GM12878 (cell line): ENCODE data around the gene TMUB2. TPM values are rescaled to one million over a fixed set of nuclear protein-coding genes. Genes with fewer than 3 reads are reported as not detected.
A peak's percentile ranks its signal among the peaks of the same experiment; 100 is the strongest.

Experiments
- ATAC-seq: fragments of 200-7000 bp; cut with Tn5 transposase; 3 replicates; pipeline ENCODE4 v1.9.1; 2020; ENCODE audit warnings: mild to moderate bottlenecking, moderate library complexity
- BruUV-seq: library from RNA; stranded (reverse); fragments of 400-500 nt; replicated peaks from 2 replicates; lab custom pipeline; 2021; lab: Mats Ljungman, UMichigan
- CTCF ChIA-PET: fragments of 300-600 bp; sonication (Branson Sonifier 250); formaldehyde crosslinking; extraction: SDS; loops from one replicate; lab custom pipeline; 2021; ENCODE audit warnings: inconsistent platforms; lab: Yijun Ruan, JAX
- POLR2A ChIA-PET: fragments of 350-600 bp; formaldehyde crosslinking; extraction: SDS; loops from one replicate; lab custom pipeline; 2021; ENCODE audit warnings: inconsistent platforms; lab: Charles Lee
- RAD21 ChIA-PET: fragments of 300-600 bp; sonication (Branson Sonifier 250); formaldehyde crosslinking; loops from one replicate; lab custom pipeline; 2023; ENCODE audit warnings: antibody characterized with exemption; ENCODE audit not compliant: unreplicated experiment; lab: Charles Lee
- SMC1A ChIA-PET: fragments of 300-600 bp; sonication (Branson Sonifier 250); formaldehyde crosslinking; loops from one replicate; lab custom pipeline; 2023; ENCODE audit not compliant: unreplicated experiment, uncharacterized antibody; lab: Charles Lee
- DNase-seq: peaks from one replicate; pipeline ENCODE4 v3.0.0-alpha.2; 2011; ENCODE audit warnings: low read depth, low spot score
- FAIRE-seq: peaks from 3 replicates; lab custom pipeline; 2011; peaks lifted over from hg19 to GRCh38; lab: Jason Lieb, UNC
- H2AFZ ChIP-seq: 2 replicates; pipeline ENCODE4 v1.6.0; 2011; ENCODE audit warnings: low read depth, low read length, control low read depth; ENCODE audit not compliant: control insufficient read depth
- H3K27ac ChIP-seq: 2 replicates; pipeline ENCODE4 v1.5.1; 2011; ENCODE audit warnings: control low read depth; ENCODE audit not compliant: control insufficient read depth, insufficient read depth
- H3K27me3 ChIP-seq, 2 experiments: replicated peaks in 1 of 2; 2 replicates each; pipeline versions ENCODE4 v1.6.0 to v1.6.1; 2011; ENCODE audit warnings: low read length in 1 of 2; ENCODE audit not compliant: control insufficient read depth in 2 of 2, insufficient read depth in 2 of 2
- H3K36me3 ChIP-seq, 2 experiments: 2 replicates each; pipeline ENCODE4 v1.5.1; 2011; ENCODE audit warnings: low read length in 1 of 2; ENCODE audit not compliant: control insufficient read depth in 2 of 2, insufficient read depth in 2 of 2
- H3K4me1 ChIP-seq: 2 replicates; pipeline ENCODE4 v1.6.1; 2011; ENCODE audit warnings: mild to moderate bottlenecking, low read length, moderate library complexity, mixed read lengths; ENCODE audit not compliant: control insufficient read depth, insufficient read depth
- H3K4me2 ChIP-seq: 2 replicates; pipeline ENCODE4 v1.6.0; 2011; ENCODE audit warnings: control low read depth; ENCODE audit not compliant: control insufficient read depth, insufficient read depth
- H3K4me3 ChIP-seq: fragments of 200-600 bp; sonication (generic); 2 replicates; pipeline ENCODE4 v1.5.1; 2016
- H3K79me2 ChIP-seq: 2 replicates; pipeline ENCODE4 v1.6.0; 2011; ENCODE audit warnings: low read length; ENCODE audit not compliant: control insufficient read depth, insufficient read depth
- H3K9ac ChIP-seq: 2 replicates; pipeline ENCODE4 v1.8.0; 2011; ENCODE audit warnings: low read length, control low read depth, mixed read lengths; ENCODE audit not compliant: control insufficient read depth, insufficient read depth
- H3K9me3 ChIP-seq: replicated peaks from 3 replicates; pipeline ENCODE4 v1.5.1; 2011; ENCODE audit warnings: mild to moderate bottlenecking, low read length; ENCODE audit not compliant: control insufficient read depth, insufficient read depth
- H4K20me1 ChIP-seq: 2 replicates; pipeline ENCODE4 v1.6.0; 2011; ENCODE audit not compliant: control insufficient read depth, insufficient read depth
- BACH1 ChIP-seq: fragments of 450-650 bp; IDR thresholded peaks from 2 replicates; pipeline ENCODE4 v1.6.1; 2017; ENCODE audit warnings: mild to moderate bottlenecking, borderline replicate concordance
- BHLHE40 ChIP-seq, 2 experiments: fragments of 450-650 bp in 1 of 2; IDR thresholded peaks; 2 replicates each; pipeline ENCODE4 v1.6.1; 2011 to 2017; ENCODE audit warnings: low read depth in 2 of 2, borderline replicate concordance in 1 of 2, improper control_type of control experiment in 1 of 2, low read length in 1 of 2, mild to moderate bottlenecking in 1 of 2
- CHD4 ChIP-seq: fragments of 200-600 bp; sonication (generic); IDR thresholded peaks from 2 replicates; pipeline ENCODE4 v1.6.1; 2016; ENCODE audit warnings: mild to moderate bottlenecking
- CREB1 ChIP-seq: IDR thresholded peaks from 2 replicates; pipeline ENCODE4 v1.6.1; 2012; ENCODE audit warnings: low read depth, mild to moderate bottlenecking, inconsistent platforms
- E2F4 ChIP-seq: IDR thresholded peaks from 2 replicates; pipeline ENCODE4 v1.6.1; 2012; ENCODE audit warnings: low read depth, low read length, improper control_type of control experiment
- HCFC1 ChIP-seq: fragments of 150-350 bp; IDR thresholded peaks from 2 replicates; pipeline ENCODE4 v1.6.1; 2014; ENCODE audit warnings: low read length
- IKZF1 ChIP-seq: fragments of 450-650 bp; conservative IDR thresholded peaks from 2 replicates; pipeline ENCODE4 v1.6.1; 2017; ENCODE audit warnings: antibody characterized with exemption, mild to moderate bottlenecking
- IRF5 ChIP-seq: fragments of 450-650 bp; IDR thresholded peaks from 2 replicates; pipeline ENCODE4 v1.6.1; 2017; ENCODE audit warnings: borderline replicate concordance
- PKNOX1 ChIP-seq: fragments of 450-650 bp; IDR thresholded peaks from 2 replicates; pipeline ENCODE4 v1.6.1; 2016; ENCODE audit warnings: mild to moderate bottlenecking
- POLR2AphosphoS5 ChIP-seq: IDR thresholded peaks from 2 replicates; pipeline ENCODE4 v1.6.1; 2011; ENCODE audit warnings: mild to moderate bottlenecking, low read length, inconsistent platforms
- SMAD5 ChIP-seq: IDR thresholded peaks from 2 replicates; pipeline ENCODE4 v1.6.1; 2016; ENCODE audit warnings: antibody characterized with exemption, low read depth
- SMARCA5 ChIP-seq: fragments of 450-650 bp; IDR thresholded peaks from 2 replicates; pipeline ENCODE4 v1.6.1; 2017; ENCODE audit warnings: mild to moderate bottlenecking
- TAF1 ChIP-seq: IDR thresholded peaks from 2 replicates; pipeline ENCODE4 v1.6.1; 2011; ENCODE audit warnings: mild to moderate bottlenecking, low read depth, low read length, borderline replicate concordance
- USF2 ChIP-seq: IDR thresholded peaks from 2 replicates; pipeline ENCODE4 v1.6.1; 2011; ENCODE audit warnings: low read depth, low read length, improper control_type of control experiment, borderline replicate concordance
- WRNIP1 ChIP-seq: IDR thresholded peaks from 2 replicates; pipeline ENCODE4 v1.6.1; 2011; ENCODE audit warnings: low read depth, low read length, improper control_type of control experiment, borderline replicate concordance
- WGBS: methylation state at CpG from one replicate; pipeline ENCODE4 v1.1.6; 2016; ENCODE audit warnings: low lambda C conversion rate; ENCODE audit not compliant: insufficient replicate concordance, insufficient coverage; ENCODE audit errors: missing lambda C conversion rate; 5-methylcytosine and 5-hydroxymethylcytosine counted together
- in situ Hi-C: fragments of 300-500 bp; cut with MboI; formaldehyde crosslinking; loops from 9 replicates; pipeline ENCODE4 v1.14.3; 2018; ENCODE audit warnings: mixed read lengths
- intact Hi-C: fragments of 100-400 bp; cut with micrococcal nuclease; formaldehyde crosslinking; loops from one replicate; pipeline ENCODE4 v1.14.2; 2022; ENCODE audit not compliant: unreplicated experiment
- polyA plus RNA-seq, 11 experiments: library from polyadenylated mRNA; depleted of rRNA in 4 of 11; unstranded in 6 of 11; stranded (reverse) in 5 of 11; fragments of >200 nt; fragmentation: Nextera tagmentation in 4 of 11; fragmentation: Illumina TruSeq in 1 of 11; extraction: Ambion mirVana in 4 of 11; extraction: Trizol in 1 of 11; gene quantifications; 1 replicate in 1 of 11; 2 replicates in 10 of 11; pipeline versions ENCODE4 v1.2.1 to v1.2.3, GENCODE V29; 2011 to 2016; ENCODE audit warnings: inconsistent platforms in 2 of 11, missing spikeins in 2 of 11, low read depth in 1 of 11
- total RNA-seq, 4 experiments: library from RNA; depleted of rRNA in 3 of 4; stranded (reverse); fragments of >200 nt in 3 of 4; fragmentation: Illumina TruSeq in 1 of 4; extraction: Trizol in 1 of 4; gene quantifications; 2 replicates each; pipeline versions ENCODE4 v1.2.1 to v1.2.3, GENCODE V29; 2013 to 2021

Gene TMUB2
- total and polyA plus RNA-seq, 10 of the 15 experiments (the other 5 are each of a cell fraction or from before 2014, with no cell fraction given) = 4.3 to 34.0 (median 20.0) TPM

GRCh38 chr17:44220213-44221083 is 33.7 kb downstream of the TMUB2 start:
- WGBS = under 1% methylated on average over 67 of the region's 108 CpGs
- SMC1A ChIA-PET = interaction anchor here (1.1 to 1.9 kb wide), 4 partner anchors 26 to 125 kb away, joined by 3 to 8 read pairs (median 4); partner anchors contain the start of gene GRN
- POLR2A ChIA-PET = interaction anchor here (0.7 to 2.1 kb wide), 14 partner anchors 10 to 149 kb away, joined by 3 to 26 read pairs (median 4); partner anchors contain the start of genes ATXN7L3, GRN, SLC25A39 and TMUB2
- H3K4me1 ChIP-seq = peaks cover 17% of the 10 kb centered on the region
- no peaks in the 10 kb centered on the region for H4K20me1 ChIP-seq
- BruUV-seq = no TSS peak
- H3K4me3 ChIP-seq = peak overlapping the region; percentile 98
- in situ Hi-C loops = loop anchor here (25.0 kb wide), 1 partner anchor 292 kb away; the partner anchor contains the start of gene GPATCH8
- CTCF ChIA-PET = interaction anchor here (1.2 to 2.9 kb wide), 7 partner anchors 11 to 179 kb away, joined by 3 to 19 read pairs (median 7); partner anchors contain the start of gene GRN
- intact Hi-C loops = loop anchor here (2.0 kb wide), 1 partner anchor 24 kb away; no protein-coding TSS in a partner anchor
- RAD21 ChIA-PET = interaction anchor here (0.6 to 2.8 kb wide), 14 partner anchors 10 to 488 kb away, joined by 3 to 16 read pairs (median 6); partner anchors contain the start of genes DBF4B, SLC25A39 and TMUB2
- H3K79me2 ChIP-seq = peaks cover 64% of the 10 kb centered on the region
- H3K36me3 ChIP-seq = peaks cover 8 to 10% of the 10 kb centered on the region in 2 experiments
- no peak for DNase-seq
- H3K4me2 ChIP-seq = peak overlapping the region; percentile 36; the same call in 1 of the 2 replicates
- peak overlapping the region; percentile 17; the same call in 1 of the 2 replicates for H2AFZ ChIP-seq
- H3K27ac ChIP-seq = peak overlapping the region; percentile 89
- no peak for FAIRE-seq
- no peaks in the 10 kb centered on the region for H3K9me3 ChIP-seq
- ATAC-seq = peak; percentile 17
- H3K27me3 ChIP-seq = no peaks in the 10 kb centered on the region
- peak overlapping the region; percentile 88 for H3K9ac ChIP-seq
- TF ChIP-seq WRNIP1 (no peak), HCFC1 (no peak), SMARCA5 (peak; percentile 7; the same call in 1 of the 2 replicates), POLR2AphosphoS5 (peak; percentile 61), IRF5 (no peak), CREB1 (0 out of 2 replicates have a peak, but pooled peaks have one; percentile 8), USF2 (no peak), TAF1 (0 out of 2 replicates have a peak, but pooled peaks have one; percentile 16), E2F4 (no peak), PKNOX1 (0 out of 2 replicates have a peak, but pooled peaks have one; percentile 8), BHLHE40 (IDR thresholded peaks at IDR 0.05; ENCODE audit: borderline replicate concordance in 1 of 2, low read depth in 2 of 2, low read length in 1 of 2) (peak in 1 of 2 experiments; percentile 23; a peak in 1 of 4 replicates), IKZF1 (0 out of 2 replicates have a peak, but pooled peaks have one; percentile 11), SMAD5 (0 out of 2 replicates have a peak, but pooled peaks have one; percentile 26), CHD4 (no peak), BACH1 (peak; percentile 71)
